Astrocyte (in vitro differentiated cells and primary cell): Measurements from ENCODE around the gene SLCO2A1. TPM values are rescaled to one million over a fixed set of nuclear protein-coding genes. Genes with fewer than 3 reads are reported as not detected.

Experiments used
- DNase-seq: peaks from one replicate; pipeline ENCODE4 v3.0.0-alpha.2; 2010; ENCODE audit warnings: low read depth
- FAIRE-seq: peaks from 2 replicates; lab custom pipeline; 2011; peaks lifted over from hg19 to GRCh38; lab: Jason Lieb, UNC
- H2AFZ ChIP-seq: 2 replicates; pipeline ENCODE4 v1.6.0; 2012; ENCODE audit warnings: low read depth, low read length, inconsistent platforms
- H3K27ac ChIP-seq: 2 replicates; pipeline ENCODE4 v1.5.1; 2011; ENCODE audit warnings: low read depth, low read length, inconsistent platforms
- H3K27me3 ChIP-seq: 2 replicates; pipeline ENCODE4 v1.6.0; 2011; ENCODE audit warnings: low read length, inconsistent platforms; ENCODE audit not compliant: insufficient read depth
- H3K36me3 ChIP-seq: 2 replicates; pipeline ENCODE4 v1.5.1; 2011; ENCODE audit warnings: low read length, inconsistent platforms; ENCODE audit not compliant: insufficient read depth
- H3K4me1 ChIP-seq: 2 replicates; pipeline ENCODE4 v1.5.1; 2011; ENCODE audit warnings: low read length, inconsistent platforms; ENCODE audit not compliant: insufficient read depth
- H3K4me2 ChIP-seq: 2 replicates; pipeline ENCODE4 v1.6.0; 2012; ENCODE audit warnings: low read length, inconsistent platforms
- H3K4me3 ChIP-seq: 2 replicates; pipeline ENCODE4 v1.5.1; 2011; ENCODE audit warnings: low read depth, mild to moderate bottlenecking, low read length, inconsistent platforms; ENCODE audit not compliant: insufficient read depth
- H3K79me2 ChIP-seq: 2 replicates; pipeline ENCODE4 v1.6.0; 2012; ENCODE audit warnings: mild to moderate bottlenecking, low read length, inconsistent platforms; ENCODE audit not compliant: insufficient read depth
- H3K9ac ChIP-seq: 2 replicates; pipeline ENCODE4 v1.6.0; 2012; ENCODE audit warnings: mild to moderate bottlenecking, low read length, inconsistent platforms
- H3K9me3 ChIP-seq: 2 replicates; pipeline ENCODE4 v1.5.1; 2012; ENCODE audit warnings: low read depth, mild to moderate bottlenecking, low read length, inconsistent platforms; ENCODE audit not compliant: insufficient read depth
- H4K20me1 ChIP-seq: 2 replicates; pipeline ENCODE4 v1.6.0; 2012; ENCODE audit warnings: low read length, inconsistent platforms; ENCODE audit not compliant: insufficient read depth
- H3K27ac Mint-ChIP-seq: one replicate; pipeline ENCODE4 v1.8.0; 2021; ENCODE audit warnings: mild to moderate bottlenecking, mixed read lengths; ENCODE audit not compliant: unreplicated experiment
- H3K27me3 Mint-ChIP-seq: one replicate; pipeline ENCODE4 v1.8.0; 2021; ENCODE audit warnings: low read depth, mixed read lengths; ENCODE audit not compliant: unreplicated experiment
- H3K36me3 Mint-ChIP-seq: one replicate; pipeline ENCODE4 v1.8.0; 2021; ENCODE audit warnings: low read depth, mixed read lengths; ENCODE audit not compliant: unreplicated experiment
- H3K4me1 Mint-ChIP-seq: one replicate; pipeline ENCODE4 v1.8.0; 2021; ENCODE audit warnings: low read depth, mixed read lengths; ENCODE audit not compliant: unreplicated experiment
- H3K4me3 Mint-ChIP-seq: one replicate; pipeline ENCODE4 v1.8.0; 2021; ENCODE audit warnings: mild to moderate bottlenecking, moderate library complexity, mixed read lengths; ENCODE audit not compliant: unreplicated experiment
- H3K9me3 Mint-ChIP-seq: one replicate; pipeline ENCODE4 v1.8.0; 2021; ENCODE audit warnings: mild to moderate bottlenecking, mixed read lengths; ENCODE audit not compliant: unreplicated experiment
- CTCF ChIP-seq: IDR thresholded peaks from 2 replicates; pipeline ENCODE4 v1.5.1; 2011; ENCODE audit warnings: low read depth, mild to moderate bottlenecking, inconsistent platforms, low read length, moderate library complexity; ENCODE audit not compliant: insufficient read depth
- EZH2 ChIP-seq: IDR thresholded peaks from 2 replicates; pipeline ENCODE4 v1.6.1; 2012; ENCODE audit warnings: mild to moderate bottlenecking, low read length, inconsistent platforms; ENCODE audit not compliant: insufficient read depth
- total RNA-seq: library from RNA; stranded (reverse); gene quantifications from 2 replicates; pipeline ENCODE4 v1.2.1, GENCODE V29; 2021

The SLCO2A1 gene
- total RNA-seq, 1 donor from 2014 or later, result 2.1 TPM

- no peak overlapping the region for H2AFZ ChIP-seq
- Mint-ChIP-seq H3K4me1 (peaks cover 8% of the 10 kb centered on the region), H3K27ac (no peak overlapping the region), H3K36me3 (peaks cover 3% of the 10 kb centered on the region), H3K4me3 (no peak overlapping the region), H3K9me3 (peaks cover 17% of the 10 kb centered on the region), H3K27me3 (peaks cover 77% of the 10 kb centered on the region)
- FAIRE-seq, result no peak
- TF ChIP-seq CTCF (no peak), EZH2 (no peak)
- DNase-seq, result no peak
- no peak overlapping the region for H3K9ac ChIP-seq
- H3K4me1 ChIP-seq, result peaks cover 13% of the 10 kb centered on the region
- H3K27me3 ChIP-seq, result peaks cover 20% of the 10 kb centered on the region
- H3K4me3 ChIP-seq, result no peak overlapping the region
- no peaks in the 10 kb centered on the region for H3K79me2 ChIP-seq
- H4K20me1 ChIP-seq, result peaks cover 3% of the 10 kb centered on the region
- H3K27ac ChIP-seq, result no peak overlapping the region
- H3K4me2 ChIP-seq, result no peak overlapping the region
- H3K9me3 ChIP-seq, result peaks cover 6% of the 10 kb centered on the region
- no peaks in the 10 kb centered on the region for H3K36me3 ChIP-seq
Observed at GRCh38 chr3:133949438-133949837, 80.3 kb downstream of the SLCO2A1 start.

GRCh38 chr3:133948996-133949395 lies 80.7 kb downstream of the SLCO2A1 start:
- Mint-ChIP-seq H3K36me3 (peaks cover 3% of the 10 kb centered on the region), H3K4me3 (no peak overlapping the region), H3K27me3 (peaks cover 76% of the 10 kb centered on the region), H3K9me3 (peaks cover 17% of the 10 kb centered on the region), H3K27ac (no peak overlapping the region), H3K4me1 (peaks cover 12% of the 10 kb centered on the region)
- TF ChIP-seq CTCF (no peak), EZH2 (no peak)
- H2AFZ ChIP-seq, result no peak overlapping the region
- H3K36me3 ChIP-seq, result no peaks in the 10 kb centered on the region
- peaks cover 17% of the 10 kb centered on the region for H3K4me1 ChIP-seq
- peaks cover 6% of the 10 kb centered on the region for H3K9me3 ChIP-seq
- H3K4me3 ChIP-seq, result no peak overlapping the region
- H3K27me3 ChIP-seq, result peaks cover 20% of the 10 kb centered on the region
- FAIRE-seq (no peak), DNase-seq (no peak)
- no peak overlapping the region for H3K9ac ChIP-seq
- peaks cover 7% of the 10 kb centered on the region for H4K20me1 ChIP-seq
- H3K79me2 ChIP-seq, result no peaks in the 10 kb centered on the region
- H3K27ac ChIP-seq, result no peak overlapping the region
- no peak overlapping the region for H3K4me2 ChIP-seq

- Histone ChIP-seq H3K79me2 (no peaks in the 10 kb centered on the region), H3K36me3 (no peaks in the 10 kb centered on the region), H4K20me1 (peaks cover 12% of the 10 kb centered on the region), H3K27me3 (peaks cover 20% of the 10 kb centered on the region), H3K9me3 (peaks cover 6% of the 10 kb centered on the region), H3K9ac (no peak overlapping the region), H3K4me3 (no peak overlapping the region), H2AFZ (no peak overlapping the region), H3K27ac (no peak overlapping the region), H3K4me1 (peaks cover 25% of the 10 kb centered on the region), H3K4me2 (no peak overlapping the region)
- DNase-seq, result no peak
- Mint-ChIP-seq H3K4me1 (peaks cover 17% of the 10 kb centered on the region), H3K27ac (no peak overlapping the region), H3K4me3 (no peak overlapping the region), H3K36me3 (peaks cover 3% of the 10 kb centered on the region), H3K9me3 (peaks cover 17% of the 10 kb centered on the region), H3K27me3 (peaks cover 69% of the 10 kb centered on the region)
- TF ChIP-seq EZH2 (no peak), CTCF (no peak)
- no peak for FAIRE-seq
Observed at GRCh38 chr3:133948131-133948810, 81.5 kb downstream of the SLCO2A1 start.
